ENCODE data around the gene PAM16.

PAM16 gene

DNA sequence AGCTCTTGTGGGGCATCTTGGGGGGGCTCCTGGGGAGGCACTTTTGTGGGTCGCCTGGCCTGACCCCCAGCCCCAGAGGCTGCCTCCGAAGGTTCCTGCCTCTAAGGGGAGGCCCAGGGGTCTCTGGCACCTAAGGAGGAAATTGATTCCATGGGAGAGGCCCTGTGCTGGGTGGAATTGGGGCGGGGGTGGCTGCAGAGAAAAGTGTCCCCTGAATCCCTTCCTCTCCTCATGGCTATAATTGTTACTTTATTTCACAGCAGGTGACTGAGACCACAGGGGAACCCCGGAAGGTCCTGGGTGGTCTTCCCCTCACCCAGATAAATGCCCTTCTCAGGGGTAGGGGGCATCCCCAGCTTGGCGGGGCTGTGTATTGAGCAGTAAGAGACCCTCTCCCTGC, 32.2 kb downstream of the PAM16 start:
- no peak overlapping the region for H3K27ac ChIP-seq (ENCODE audit: low read depth, low read length)
- H3K79me2 ChIP-seq (ENCODE audit: control insufficient read depth, low read length) = no peaks in the 10 kb centered on the region
- H3K4me2 ChIP-seq (ENCODE audit: low read length) = no peak overlapping the region
- peaks cover 54% of the 10 kb centered on the region for H3K27me3 ChIP-seq (ENCODE audit: control insufficient read depth, low read length)
- H3K36me3 ChIP-seq (ENCODE audit: control insufficient read depth, low read length) = no peaks in the 10 kb centered on the region
- no peaks in the 10 kb centered on the region for H3K9me3 ChIP-seq (ENCODE audit: control insufficient read depth, insufficient read depth, low read length)
- H3F3A ChIP-seq (ENCODE audit: control insufficient read depth, insufficient read depth) = peaks cover 5% of the 10 kb centered on the region; the same call in 1 of the 2 replicates
- H3K9me2 ChIP-seq (replicated peaks; ENCODE audit: control insufficient read depth, low read length) = no peaks in the 10 kb centered on the region
- H3K4me1 ChIP-seq (ENCODE audit: control insufficient read depth, low read length) = peaks cover 29% of the 10 kb centered on the region
- TF ChIP-seq, protein P1, sequence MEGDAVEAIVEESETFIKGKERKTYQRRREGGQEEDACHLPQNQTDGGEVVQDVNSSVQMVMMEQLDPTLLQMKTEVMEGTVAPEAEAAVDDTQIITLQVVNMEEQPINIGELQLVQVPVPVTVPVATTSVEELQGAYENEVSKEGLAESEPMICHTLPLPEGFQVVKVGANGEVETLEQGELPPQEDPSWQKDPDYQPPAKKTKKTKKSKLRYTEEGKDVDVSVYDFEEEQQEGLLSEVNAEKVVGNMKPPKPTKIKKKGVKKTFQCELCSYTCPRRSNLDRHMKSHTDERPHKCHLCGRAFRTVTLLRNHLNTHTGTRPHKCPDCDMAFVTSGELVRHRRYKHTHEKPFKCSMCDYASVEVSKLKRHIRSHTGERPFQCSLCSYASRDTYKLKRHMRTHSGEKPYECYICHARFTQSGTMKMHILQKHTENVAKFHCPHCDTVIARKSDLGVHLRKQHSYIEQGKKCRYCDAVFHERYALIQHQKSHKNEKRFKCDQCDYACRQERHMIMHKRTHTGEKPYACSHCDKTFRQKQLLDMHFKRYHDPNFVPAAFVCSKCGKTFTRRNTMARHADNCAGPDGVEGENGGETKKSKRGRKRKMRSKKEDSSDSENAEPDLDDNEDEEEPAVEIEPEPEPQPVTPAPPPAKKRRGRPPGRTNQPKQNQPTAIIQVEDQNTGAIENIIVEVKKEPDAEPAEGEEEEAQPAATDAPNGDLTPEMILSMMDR (IDR thresholded peaks at IDR 0.05; ENCODE audit: low read depth, low read length, poor library complexity, severe bottlenecking) = no peak
- TF ChIP-seq EZH2phosphoT487 (IDR thresholded peaks at IDR 0.05; ENCODE audit: borderline replicate concordance, low read length) = no peak
- no peak overlapping the region for H3K4me3 ChIP-seq (ENCODE audit: low read length)
- H4K20me1 ChIP-seq (ENCODE audit: control insufficient read depth, insufficient read depth, low read depth, low read length) = no peaks in the 10 kb centered on the region

GRCh38 chr16:4318451-4318910, 32.6 kb downstream of the PAM16 start:
- peaks cover 59% of the 10 kb centered on the region for H3K27me3 ChIP-seq (ENCODE audit: control insufficient read depth, low read length)
- H3K27ac ChIP-seq (ENCODE audit: low read depth, low read length) = no peak overlapping the region
- no peak for TF ChIP-seq EZH2phosphoT487 (IDR thresholded peaks at IDR 0.05; ENCODE audit: borderline replicate concordance, low read length)
- TF ChIP-seq, protein P1 (IDR thresholded peaks at IDR 0.05; ENCODE audit: low read depth, low read length, poor library complexity, severe bottlenecking) = no peak
- H4K20me1 ChIP-seq (ENCODE audit: control insufficient read depth, insufficient read depth, low read depth, low read length) = no peaks in the 10 kb centered on the region
- no peaks in the 10 kb centered on the region for H3K79me2 ChIP-seq (ENCODE audit: control insufficient read depth, low read length)
- H3K9me3 ChIP-seq (ENCODE audit: control insufficient read depth, insufficient read depth, low read length) = no peaks in the 10 kb centered on the region
- H3K4me3 ChIP-seq (ENCODE audit: low read length) = no peak overlapping the region
- H3K36me3 ChIP-seq (ENCODE audit: control insufficient read depth, low read length) = no peaks in the 10 kb centered on the region
- no peak overlapping the region for H3K4me2 ChIP-seq (ENCODE audit: low read length)
- H3K4me1 ChIP-seq (ENCODE audit: control insufficient read depth, low read length) = peaks cover 33% of the 10 kb centered on the region
- H3K9me2 ChIP-seq (replicated peaks; ENCODE audit: control insufficient read depth, low read length) = no peaks in the 10 kb centered on the region
- peaks cover 5% of the 10 kb centered on the region; the same call in 1 of the 2 replicates for H3F3A ChIP-seq (ENCODE audit: control insufficient read depth, insufficient read depth)

DNA sequence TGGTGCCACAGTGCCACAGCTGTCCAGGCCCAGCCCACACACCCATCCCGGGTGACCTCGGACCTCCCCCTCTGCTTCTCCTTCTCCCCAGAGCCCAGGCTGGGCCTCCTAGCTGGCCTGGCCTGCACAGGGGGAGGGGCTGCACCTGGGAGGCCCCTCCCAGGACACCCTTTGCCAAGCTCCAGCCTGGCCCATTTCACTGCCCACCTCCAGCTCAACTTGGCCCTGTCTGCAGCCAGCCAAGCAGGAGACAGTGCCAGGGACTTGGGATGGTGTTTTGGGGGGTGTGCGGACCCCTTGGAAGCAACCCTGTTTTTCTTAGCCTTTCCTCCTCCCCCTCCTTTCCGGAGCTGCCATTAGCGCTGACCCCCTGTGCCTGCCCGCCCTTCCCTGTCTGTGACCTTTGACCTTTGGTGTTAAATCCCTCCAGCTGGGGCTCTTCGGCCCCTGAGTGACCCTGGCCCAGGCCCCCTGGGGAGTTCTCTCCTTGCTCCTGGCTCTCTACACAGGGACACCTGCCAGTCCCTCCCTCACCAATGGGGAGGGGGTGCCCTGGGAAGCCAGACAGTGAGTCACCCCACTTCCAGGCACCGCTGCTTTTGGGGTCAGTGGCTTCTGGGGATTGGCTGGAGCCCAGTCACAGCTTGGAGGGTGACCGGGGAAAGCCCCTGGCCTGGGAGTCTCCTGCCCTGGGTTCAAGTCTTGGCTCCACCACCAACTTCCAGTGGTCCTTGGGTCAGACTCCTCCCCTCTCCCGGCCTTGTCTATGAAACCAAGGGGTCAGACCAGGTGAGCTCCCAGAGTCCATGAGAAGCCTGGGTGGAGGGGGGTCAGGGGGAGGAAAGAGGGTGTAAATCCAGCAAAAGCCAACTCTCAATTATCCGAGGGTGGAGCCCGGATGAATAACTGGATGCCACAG, 33.3 kb downstream of the PAM16 start:
- TF ChIP-seq EZH2phosphoT487 (IDR thresholded peaks at IDR 0.05; ENCODE audit: borderline replicate concordance, low read length) = no peak
- TF ChIP-seq, protein P1 (IDR thresholded peaks at IDR 0.05; ENCODE audit: low read depth, low read length, poor library complexity, severe bottlenecking) = no peak
- Histone ChIP-seq H3K36me3 (ENCODE audit: control insufficient read depth, low read length) (no peaks in the 10 kb centered on the region), H3K4me1 (ENCODE audit: control insufficient read depth, low read length) (peaks cover 33% of the 10 kb centered on the region), H3K9me2 (replicated peaks; ENCODE audit: control insufficient read depth, low read length) (no peaks in the 10 kb centered on the region), H3K9me3 (ENCODE audit: control insufficient read depth, insufficient read depth, low read length) (no peaks in the 10 kb centered on the region), H3K79me2 (ENCODE audit: control insufficient read depth, low read length) (no peaks in the 10 kb centered on the region), H3F3A (ENCODE audit: control insufficient read depth, insufficient read depth) (peaks cover 5% of the 10 kb centered on the region; the same call in 1 of the 2 replicates), H3K4me3 (ENCODE audit: low read length) (no peak overlapping the region), H3K4me2 (ENCODE audit: low read length) (no peak overlapping the region), H3K27ac (ENCODE audit: low read depth, low read length) (no peak overlapping the region), H4K20me1 (ENCODE audit: control insufficient read depth, insufficient read depth, low read depth, low read length) (no peaks in the 10 kb centered on the region), H3K27me3 (ENCODE audit: control insufficient read depth, low read length) (peaks cover 59% of the 10 kb centered on the region)
